Hypothalamus (tissue), 51 donors: ENCODE measurements around the gene HOXB1.
"Not testable (repeated sequence)": the region's sequence is repeated elsewhere in the genome, so short reads cannot be mapped to it uniquely, and the experiment has no call there.

Experiments used
- DNase-seq, 51 donors: peaks; one replicate each; lab custom pipeline; 2025; lab: John Stamatoyannopoulos, UW

The HOXB1 gene

GRCh38 chr17:48500435-48501426, 30.1 kb downstream of the HOXB1 start:
- no peak for DNase-seq

GRCh38 chr17:48499735-48500434, 30.9 kb downstream of the HOXB1 start:
- no peak for DNase-seq

GRCh38 chr17:48499248-48499647, 31.6 kb downstream of the HOXB1 start:
- no peak for DNase-seq

GRCh38 chr17:48498164-48498850, 32.5 kb downstream of the HOXB1 start:
- no peak for DNase-seq

GRCh38 chr17:48497103-48497502, 33.7 kb downstream of the HOXB1 start:
- DNase-seq = no peak

GRCh38 chr17:48494335-48494734, 36.5 kb downstream of the HOXB1 start:
- DNase-seq = no peak

- DNase-seq = peak in 16 of 51 donors; percentile 1 to 44 (median 7)
Observed at GRCh38 chr17:48492401-48493298, 38.2 kb downstream of the HOXB1 start.

- no peak for DNase-seq
Observed at GRCh38 chr17:48491527-48492273, 39.1 kb downstream of the HOXB1 start.

- no peak for DNase-seq
Observed at GRCh38 chr17:48490451-48490892, 40.3 kb downstream of the HOXB1 start.

- DNase-seq = no peak
Observed at GRCh38 chr17:48489781-48490180, 41.0 kb downstream of the HOXB1 start.

- no peak for DNase-seq
Observed at GRCh38 chr17:48488548-48489106, 42.2 kb downstream of the HOXB1 start.

- DNase-seq = no peak
Observed at GRCh38 chr17:48487221-48487620, 43.6 kb downstream of the HOXB1 start.

GRCh38 chr17:48486557-48486956, 44.3 kb downstream of the HOXB1 start:
- DNase-seq = no peak

- no peak for DNase-seq
Observed at GRCh38 chr17:48484850-48485249, 46.0 kb downstream of the HOXB1 start.

- DNase-seq = no peak
Observed at GRCh38 chr17:48484256-48484655, 46.6 kb downstream of the HOXB1 start.

- no peak for DNase-seq
Observed at GRCh38 chr17:48483471-48484131, 47.2 kb downstream of the HOXB1 start.

- DNase-seq = no peak
Observed at GRCh38 chr17:48483004-48483403, 47.8 kb downstream of the HOXB1 start.

- not testable (repeated sequence) for DNase-seq
Observed at GRCh38 chr17:48482301-48482700, 48.5 kb downstream of the HOXB1 start.
